Spinal cord (tissue), 4 donors: Measurements from ENCODE around the gene SMARCE1. TPM values are rescaled to one million over a fixed set of nuclear protein-coding genes. Genes with fewer than 3 reads are reported as not detected.

ENCODE experiments used
- polyA plus RNA-seq, 2 donors: library from polyadenylated mRNA; unstranded; fragments of 120-200 nt; gene quantifications; one replicate each; pipeline ENCODE4 v1.2.1, GENCODE V29; 2013; ENCODE audit not compliant: insufficient read length in 2 of 2
- total RNA-seq, 2 donors: library from RNA; depleted of rRNA in 1 of 2; stranded (reverse); fragments of 120-200 nt in 1 of 2; fragments of >200 nt in 1 of 2; gene quantifications; one replicate each; pipeline versions ENCODE4 v1.2.3 to v1.2.4, GENCODE V29; 2013 to 2014

The SMARCE1 gene
- total and polyA plus RNA-seq, 4 donors: 77.1 to 133 (median 121) TPM

Other genes starting within 250 kb of the SMARCE1 start
- 10 to 100 TPM; 60.8 to 68.3 TPM for gene TOP2A, start 229.9 kb downstream of the SMARCE1 start, total RNA-seq
- 10 to 100 TPM; 73.4 to 79.4 TPM for gene TOP2A, start 229.9 kb downstream of the SMARCE1 start, polyA plus RNA-seq
- 100 to 1,000 TPM in 1 of 2 donors, 10 to 100 TPM in 1; 53.1 to 110 TPM for gene IGFBP4, start 204.4 kb downstream of the SMARCE1 start, total RNA-seq
- 10 to 100 TPM; 67.8 to 98.3 TPM for gene IGFBP4, start 204.4 kb downstream of the SMARCE1 start, polyA plus RNA-seq
- not detected for gene TNS4, start 146.2 kb downstream of the SMARCE1 start, total RNA-seq
- under 1 TPM in 1 of 2 donors, not detected in 1; 0.29 TPM for gene TNS4, start 146.2 kb downstream of the SMARCE1 start, polyA plus RNA-seq
- under 1 TPM; 0.11 to 0.20 TPM for gene CCR7, start 82.3 kb downstream of the SMARCE1 start, total RNA-seq
- gene CCR7, start 82.3 kb downstream of the SMARCE1 start, polyA plus RNA-seq: under 1 TPM; 0.17 to 0.33 TPM
- gene KRT222, start 17.4 kb upstream of the SMARCE1 start, total RNA-seq: 10 to 100 TPM in 1 of 2 donors, 1 to 10 TPM in 1; 5.0 to 31.1 TPM
- 10 to 100 TPM; 13.7 to 22.0 TPM for gene KRT222, start 17.4 kb upstream of the SMARCE1 start, polyA plus RNA-seq
- not detected for gene KRT24, start 55.9 kb upstream of the SMARCE1 start, total RNA-seq
- not detected for gene KRT24, start 55.9 kb upstream of the SMARCE1 start, polyA plus RNA-seq
- gene KRT25, start 107.5 kb upstream of the SMARCE1 start, total RNA-seq: under 1 TPM in 1 of 2 donors, not detected in 1; 0.40 TPM
- under 1 TPM in 1 of 2 donors, not detected in 1; 0.15 TPM for gene KRT25, start 107.5 kb upstream of the SMARCE1 start, polyA plus RNA-seq
- gene KRT26, start 124.4 kb upstream of the SMARCE1 start, total RNA-seq: not detected
- gene KRT26, start 124.4 kb upstream of the SMARCE1 start, polyA plus RNA-seq: not detected
- not detected for gene KRT27, start 134.7 kb upstream of the SMARCE1 start, total RNA-seq
- not detected for gene KRT27, start 134.7 kb upstream of the SMARCE1 start, polyA plus RNA-seq
- gene KRT28, start 152.1 kb upstream of the SMARCE1 start, total RNA-seq: not detected
- not detected for gene KRT28, start 152.1 kb upstream of the SMARCE1 start, polyA plus RNA-seq
- 10 to 100 TPM in 1 of 2 donors, 1 to 10 TPM in 1; 4.3 to 17.5 TPM for gene KRT10, start 174.8 kb upstream of the SMARCE1 start, total RNA-seq
- gene KRT10, start 174.8 kb upstream of the SMARCE1 start, polyA plus RNA-seq: 10 to 100 TPM; 62.6 to 65.0 TPM
- under 1 TPM in 1 of 2 donors, not detected in 1; 0.40 TPM for gene KRT12, start 219.4 kb upstream of the SMARCE1 start, total RNA-seq
- gene KRT12, start 219.4 kb upstream of the SMARCE1 start, polyA plus RNA-seq: not detected
- not detected for gene KRT20, start 237.4 kb upstream of the SMARCE1 start, total RNA-seq
- gene KRT20, start 237.4 kb upstream of the SMARCE1 start, polyA plus RNA-seq: not detected